AG04450 (cell line): ENCODE data around the gene MIEN1. TPM values are rescaled to one million over a fixed set of nuclear protein-coding genes. Genes with fewer than 3 reads are reported as not detected.

ENCODE experiments used
- CTCF ChIA-PET: fragments of 300-600, 350-600 bp; formaldehyde crosslinking; extraction: SDS; loops from one replicate; lab custom pipeline; 2022; ENCODE audit warnings: antibody characterized with exemption, inconsistent platforms; lab: Charles Lee
- POLR2A ChIA-PET: fragments of 350-600 bp; formaldehyde crosslinking; extraction: SDS; loops from one replicate; lab custom pipeline; 2021; ENCODE audit warnings: antibody characterized with exemption, inconsistent platforms; lab: Yijun Ruan, JAX
- DNase-seq: peaks from one replicate; pipeline ENCODE4 v3.0.0-alpha.2; 2011; ENCODE audit warnings: low read depth, low spot score
- H3K27ac ChIP-seq: one replicate; pipeline ENCODE4 v1.5.1; 2012; ENCODE audit warnings: low read depth, low read length, control low read depth
- H3K27me3 ChIP-seq: one replicate; pipeline ENCODE4 v1.6.0; 2012; ENCODE audit warnings: low read length; ENCODE audit not compliant: control insufficient read depth, insufficient read depth
- H3K4me3 ChIP-seq: 2 replicates; pipeline ENCODE4 v1.5.1; 2011; ENCODE audit warnings: mild to moderate bottlenecking, low read depth, low read length, control low read depth
- H3K9me3 ChIP-seq: 2 replicates; pipeline ENCODE4 v1.5.1; 2012; ENCODE audit warnings: low read length; ENCODE audit not compliant: control insufficient read depth, insufficient read depth
- polyA plus RNA-seq: library from polyadenylated mRNA; depleted of rRNA; stranded (reverse); fragments of >200 nt; gene quantifications from 2 replicates; pipeline ENCODE4 v1.2.3, GENCODE V29; 2011
- TF ChIP-seq, protein P1 (sequence below): IDR thresholded peaks from 2 replicates; pipeline ENCODE4 v1.5.1; 2011; ENCODE audit warnings: low read depth, low read length, control low read depth, inconsistent platforms

MIEN1 gene
- polyA plus RNA-seq, 1 experiment = 31.9 TPM

DNA sequence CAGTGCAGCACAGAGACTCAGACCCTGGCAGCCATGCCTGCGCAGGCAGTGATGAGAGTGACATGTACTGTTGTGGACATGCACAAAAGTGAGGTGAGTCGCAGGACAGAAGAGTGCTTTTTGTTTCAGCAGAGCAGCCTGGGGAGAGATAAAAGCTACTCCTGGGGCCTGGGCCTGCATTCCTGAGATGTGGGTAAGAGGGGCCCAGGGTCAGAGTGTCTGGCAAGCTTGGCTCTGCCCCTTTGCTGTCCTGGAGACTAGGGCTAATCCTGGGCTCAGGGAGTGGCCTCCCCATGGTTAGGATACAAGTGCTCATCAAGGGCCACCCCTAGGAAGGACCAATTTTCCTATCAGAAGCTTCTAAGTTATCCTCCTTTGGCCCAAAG lies 35.2 kb downstream of the MIEN1 start:
- Histone ChIP-seq H3K27me3 (no peaks in the 10 kb centered on the region), H3K9me3 (no peaks in the 10 kb centered on the region), H3K4me3 (no peak overlapping the region), H3K27ac (no peak overlapping the region)
- CTCF ChIA-PET = interaction anchor here (4.3 kb wide), 1 partner anchor 73 kb away, joined by 15 read pairs; no protein-coding TSS in a partner anchor
- TF ChIP-seq, protein P1, sequence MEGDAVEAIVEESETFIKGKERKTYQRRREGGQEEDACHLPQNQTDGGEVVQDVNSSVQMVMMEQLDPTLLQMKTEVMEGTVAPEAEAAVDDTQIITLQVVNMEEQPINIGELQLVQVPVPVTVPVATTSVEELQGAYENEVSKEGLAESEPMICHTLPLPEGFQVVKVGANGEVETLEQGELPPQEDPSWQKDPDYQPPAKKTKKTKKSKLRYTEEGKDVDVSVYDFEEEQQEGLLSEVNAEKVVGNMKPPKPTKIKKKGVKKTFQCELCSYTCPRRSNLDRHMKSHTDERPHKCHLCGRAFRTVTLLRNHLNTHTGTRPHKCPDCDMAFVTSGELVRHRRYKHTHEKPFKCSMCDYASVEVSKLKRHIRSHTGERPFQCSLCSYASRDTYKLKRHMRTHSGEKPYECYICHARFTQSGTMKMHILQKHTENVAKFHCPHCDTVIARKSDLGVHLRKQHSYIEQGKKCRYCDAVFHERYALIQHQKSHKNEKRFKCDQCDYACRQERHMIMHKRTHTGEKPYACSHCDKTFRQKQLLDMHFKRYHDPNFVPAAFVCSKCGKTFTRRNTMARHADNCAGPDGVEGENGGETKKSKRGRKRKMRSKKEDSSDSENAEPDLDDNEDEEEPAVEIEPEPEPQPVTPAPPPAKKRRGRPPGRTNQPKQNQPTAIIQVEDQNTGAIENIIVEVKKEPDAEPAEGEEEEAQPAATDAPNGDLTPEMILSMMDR = no peak
- POLR2A ChIA-PET = interaction anchor here (0.5 kb wide), 1 partner anchor 35 kb away, joined by 3 read pairs; no protein-coding TSS in a partner anchor
- no peak for DNase-seq

DNA sequence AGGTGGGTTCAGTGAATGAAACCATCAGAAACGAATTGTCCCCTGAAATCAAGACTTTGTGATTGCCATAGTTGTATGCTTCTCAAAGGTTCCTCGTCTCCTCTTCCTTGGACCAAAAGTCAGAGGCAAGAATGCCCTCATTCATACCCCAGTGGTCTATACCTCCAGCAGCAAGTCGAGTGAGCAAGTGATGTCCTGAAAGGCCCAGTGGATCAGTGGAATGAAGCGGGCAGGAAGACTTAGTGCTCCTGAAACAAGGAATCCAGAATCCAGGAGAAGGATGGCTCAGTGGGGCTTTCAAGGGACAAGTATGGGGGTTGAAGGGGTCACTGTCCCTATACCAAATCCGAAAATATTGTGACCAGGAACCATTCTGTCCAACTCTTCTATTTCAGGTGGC lies 35.7 kb downstream of the MIEN1 start:
- Histone ChIP-seq H3K27ac (no peak overlapping the region), H3K27me3 (no peaks in the 10 kb centered on the region), H3K9me3 (no peaks in the 10 kb centered on the region), H3K4me3 (no peak overlapping the region)
- CTCF ChIA-PET = interaction anchor here (4.3 kb wide), 1 partner anchor 73 kb away, joined by 15 read pairs; no protein-coding TSS in a partner anchor
- TF ChIP-seq, protein P1 = no peak
- POLR2A ChIA-PET = interaction anchor here (0.5 kb wide), 1 partner anchor 35 kb away, joined by 3 read pairs; no protein-coding TSS in a partner anchor
- no peak for DNase-seq

DNA sequence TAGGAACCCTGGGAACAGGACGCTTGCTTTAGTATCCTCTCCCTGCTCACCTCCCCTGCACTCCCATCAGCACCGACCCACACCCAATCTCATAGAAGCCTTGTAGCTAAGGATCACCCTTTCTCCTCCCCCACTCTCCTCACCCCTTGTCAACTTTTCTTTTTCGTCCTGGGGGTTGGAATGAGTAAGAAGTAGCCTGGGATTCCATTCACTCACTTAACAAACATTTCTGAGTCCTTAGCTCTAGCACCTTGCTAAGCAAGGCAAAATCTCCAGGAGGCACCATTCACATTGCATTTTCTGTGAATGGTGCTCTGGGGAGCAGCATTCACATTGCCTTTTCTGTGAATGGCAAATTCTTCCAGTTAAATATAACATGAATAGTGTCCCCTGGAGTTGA lies 41.4 kb downstream of the MIEN1 start:
- TF ChIP-seq, protein P1 = no peak

DNA sequence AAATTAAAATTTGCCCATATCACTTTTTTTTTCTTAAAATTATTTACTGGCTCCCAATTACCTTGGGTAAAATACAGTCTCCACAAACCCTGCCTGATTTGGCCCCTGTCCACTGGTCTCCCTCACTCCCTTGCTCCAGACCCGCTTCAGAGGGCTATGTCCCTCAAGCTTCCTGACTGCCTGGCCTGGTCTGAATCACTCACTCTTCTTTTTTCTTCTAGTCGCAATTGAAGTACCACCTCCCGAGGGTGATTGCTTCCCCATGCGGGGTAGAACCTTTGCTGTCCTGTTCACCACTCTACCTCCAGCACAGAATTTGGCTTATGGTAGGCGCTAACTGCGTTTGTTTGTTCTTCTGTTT lies 41.9 kb downstream of the MIEN1 start:
- Histone ChIP-seq H3K27ac (peak overlapping the region; percentile 85), H3K9me3 (no peaks in the 10 kb centered on the region), H3K27me3 (no peaks in the 10 kb centered on the region), H3K4me3 (peak overlapping the region; percentile 83)
- no peak for DNase-seq
- ChIA-PET POLR2A (interaction anchor here (1.3 kb wide), 1 partner anchor 11 kb away, joined by 18 read pairs; the partner anchor contains the start of gene ERBB2), CTCF (interaction anchor here (0.9 to 2.1 kb wide), 6 partner anchors 17 to 67 kb away, joined by 4 to 8 read pairs (median 4); no protein-coding TSS in a partner anchor)
- TF ChIP-seq, protein P1 = no peak

More for the DNA sequence above, 41.4 kb downstream of the MIEN1 start:
- Histone ChIP-seq H3K27me3 (no peaks in the 10 kb centered on the region), H3K4me3 (peak overlapping the region; percentile 83), H3K27ac (no peak overlapping the region), H3K9me3 (no peaks in the 10 kb centered on the region)
- no peak for DNase-seq
- ChIA-PET POLR2A (interaction anchor here (0.7 kb wide), 1 partner anchor 11 kb away, joined by 3 read pairs; the partner anchor contains the start of gene ERBB2), CTCF (interaction anchor here (1.3 to 2.1 kb wide), 4 partner anchors 41 to 67 kb away, joined by 4 to 8 read pairs (median 6); no protein-coding TSS in a partner anchor)
